K562 (cell line): ENCODE data around the gene TBC1D2. TPM values are rescaled to one million over a fixed set of nuclear protein-coding genes. Genes with fewer than 3 reads are reported as not detected.
A peak's percentile ranks its signal among the peaks of the same experiment; 100 is the strongest.

Source experiments
- ARID2 ChIP-seq: fragments of 450-650 bp; IDR thresholded peaks from 2 replicates; pipeline ENCODE4 v1.6.1; 2017; ENCODE audit warnings: antibody characterized with exemption, mild to moderate bottlenecking
- BCOR ChIP-seq: fragments of 450-650 bp; IDR thresholded peaks from 2 replicates; pipeline ENCODE4 v1.6.1; 2016
- BRCA1 ChIP-seq, 2 experiments: fragments of 450-650 bp in 1 of 2; sonication (generic) in 1 of 2; formaldehyde crosslinking in 1 of 2; IDR thresholded peaks; 2 replicates each; pipeline versions ENCODE4 v1.5.0 to v1.6.1; 2017 to 2020; ENCODE audit warnings: mild to moderate bottlenecking in 1 of 2, missing genetic modification reagents in 1 of 2
- ETV1 ChIP-seq: fragments of 450-650 bp; conservative IDR thresholded peaks from 2 replicates; pipeline ENCODE4 v1.6.1; 2016; ENCODE audit warnings: missing genetic modification characterization, control low read depth, low read depth, missing compliant biosample characterization
- FOXK1 ChIP-seq: sonication (generic); formaldehyde crosslinking; IDR thresholded peaks from 2 replicates; pipeline ENCODE4 v1.8.0; 2022; ENCODE audit warnings: missing genetic modification reagents, mild to moderate bottlenecking, borderline replicate concordance
- FOXM1 ChIP-seq, 2 experiments: fragments of 450-650 bp in 1 of 2; sonication (generic) in 1 of 2; formaldehyde crosslinking in 1 of 2; IDR thresholded peaks; 2 replicates each; pipeline versions ENCODE4 v1.6.1 to v1.9.0; 2017 to 2022; ENCODE audit warnings: low read depth in 2 of 2, mild to moderate bottlenecking in 2 of 2, missing genetic modification reagents in 1 of 2, moderate library complexity in 1 of 2
- JUNB ChIP-seq: fragments of 450-650 bp; formaldehyde crosslinking; conservative IDR thresholded peaks from 2 replicates; pipeline ENCODE4 v1.4.0; 2020; ENCODE audit warnings: mild to moderate bottlenecking
- MCM3 ChIP-seq: fragments of 450-650 bp; IDR thresholded peaks from 2 replicates; pipeline ENCODE4 v1.6.1; 2016
- NFE2L1 ChIP-seq: fragments of 450-650 bp; IDR thresholded peaks from 2 replicates; pipeline ENCODE4 v1.6.1; 2016; ENCODE audit warnings: missing genetic modification characterization, low read depth, mild to moderate bottlenecking, missing compliant biosample characterization, moderate library complexity, borderline replicate concordance
- PTRF ChIP-seq: fragments of 450-650 bp; IDR thresholded peaks from 2 replicates; pipeline ENCODE4 v1.6.1; 2016; ENCODE audit warnings: mild to moderate bottlenecking, missing genetic modification characterization, missing compliant biosample characterization
- TAF15 ChIP-seq: fragments of 200-400 bp; formaldehyde crosslinking; IDR thresholded peaks from 2 replicates; pipeline ENCODE4 v1.6.1; 2017; ENCODE audit warnings: mild to moderate bottlenecking, low read depth, low read length, moderate library complexity
- TBP ChIP-seq: optimal IDR thresholded peaks from 2 replicates; pipeline ENCODE3; 2011; ENCODE audit warnings: low read depth, low read length, improper control_type of control experiment
- YBX1 ChIP-seq: fragments of 450-650 bp; IDR thresholded peaks from 2 replicates; pipeline ENCODE4 v1.7.1; 2016; ENCODE audit warnings: mild to moderate bottlenecking
- ZC3H4 ChIP-seq: sonication (generic); formaldehyde crosslinking; IDR thresholded peaks from 2 replicates; pipeline ENCODE4 v1.9.0; 2021; ENCODE audit warnings: missing genetic modification reagents, borderline replicate concordance
- ZKSCAN1 ChIP-seq: fragments of 150-350 bp; IDR thresholded peaks from 2 replicates; pipeline ENCODE4 v1.6.1; 2016; ENCODE audit warnings: low read depth, low read length
- ZNF23 ChIP-seq: fragments of 250-450 bp; sonication (Bioruptor Pico); IDR thresholded peaks from 2 replicates; pipeline ENCODE4 v1.4.0; 2020; ENCODE audit warnings: mild to moderate bottlenecking
- ZNF316 ChIP-seq: fragments of 450-650 bp; IDR thresholded peaks from 2 replicates; pipeline ENCODE4 v1.6.1; 2016
- ZNF766 ChIP-seq: fragments of 200-800 bp; sonication (Bioruptor generic); conservative IDR thresholded peaks from 2 replicates; pipeline ENCODE4 v1.6.1; 2016; ENCODE audit warnings: missing genetic modification characterization, missing compliant biosample characterization
- polyA plus RNA-seq, 8 experiments: library from polyadenylated mRNA; depleted of rRNA in 4 of 8; stranded (reverse) in 5 of 8; unstranded in 3 of 8; fragments of >200 nt; fragmentation: Nextera tagmentation in 2 of 8; fragmentation: Illumina TruSeq in 1 of 8; extraction: Ambion mirVana in 2 of 8; extraction: Trizol in 1 of 8; gene quantifications; 2 replicates each; pipeline versions ENCODE4 v1.2.1 to v1.2.3, GENCODE V29; 2011 to 2014; ENCODE audit warnings: inconsistent platforms in 1 of 8, missing spikeins in 1 of 8
- total RNA-seq, 7 experiments: library from RNA; depleted of rRNA in 6 of 7; stranded (reverse); fragments of >200 nt in 6 of 7; fragmentation: Illumina TruSeq in 2 of 7; extraction: Trizol in 2 of 7; gene quantifications; 2 replicates each; pipeline versions ENCODE4 v1.2.1 to v1.2.3, GENCODE V29; 2011 to 2021; ENCODE audit warnings: low replicate concordance in 1 of 7
- TF ChIP-seq, protein P1 (sequence below): fragments of 250-450 bp; sonication (Bioruptor Pico); IDR thresholded peaks from 2 replicates; pipeline ENCODE4 v1.4.0; 2020
- TF ChIP-seq, protein P2 (sequence below): conservative IDR thresholded peaks from 2 replicates; pipeline ENCODE4 v1.6.1; 2011; ENCODE audit warnings: low read depth, mild to moderate bottlenecking, low read length; ENCODE audit not compliant: control insufficient read depth
- TF ChIP-seq, protein P3 (sequence below): fragments of 450-650 bp; IDR thresholded peaks from 2 replicates; pipeline ENCODE4 v1.6.1; 2016; ENCODE audit warnings: antibody characterized with exemption

The TBC1D2 gene
- total and polyA plus RNA-seq, 9 of the 15 experiments (the other 6 are each of a cell fraction or from before 2014, with no cell fraction given), result 0.10 to 7.0 (median 2.5) TPM

DNA sequence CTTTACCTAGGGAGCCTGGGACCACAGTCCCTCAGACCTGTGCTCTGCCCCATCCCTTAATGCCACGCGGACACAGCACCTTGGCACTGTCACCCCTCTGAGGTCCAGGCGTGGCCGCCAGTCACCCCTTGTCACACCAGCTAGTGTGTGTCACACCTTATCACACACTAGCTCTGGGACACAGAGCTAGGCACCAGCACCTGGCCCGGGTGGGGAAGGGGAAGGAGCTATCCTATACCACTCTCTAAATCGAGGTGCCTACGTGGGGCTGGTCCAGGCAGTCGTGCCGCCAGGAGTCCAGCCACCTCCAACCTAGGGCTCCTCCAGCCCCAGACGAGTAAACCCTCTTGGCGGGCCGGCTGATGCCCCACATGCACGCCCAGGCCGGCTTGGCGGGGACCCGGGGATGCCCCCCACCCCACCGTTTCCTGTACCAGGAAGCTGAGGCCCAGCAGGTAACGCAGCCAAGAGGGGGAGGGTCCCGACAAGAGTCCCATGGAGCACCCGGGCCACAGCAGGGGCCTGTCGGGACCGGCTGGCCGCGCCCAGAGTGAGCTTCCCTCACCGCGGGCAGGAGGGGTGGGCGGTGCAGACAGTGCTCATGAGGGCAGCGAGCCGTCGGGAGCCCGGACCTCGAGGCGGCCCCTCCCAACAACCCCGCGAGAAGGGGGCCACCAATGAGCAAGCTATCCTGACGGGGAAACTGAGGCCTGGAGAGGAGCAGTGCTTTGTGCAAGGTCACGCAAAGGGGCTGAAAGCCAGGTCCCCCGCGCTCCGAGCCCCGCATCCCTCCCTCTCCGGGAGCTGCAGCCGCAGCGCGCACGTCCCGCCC is 63.6 kb downstream of the TBC1D2 start (continued):
- TF ChIP-seq BCOR, result no peak
- no peak for TF ChIP-seq ZC3H4 (CRISPR knock-in tag)
- TF ChIP-seq ZNF766 (CRISPR knock-in tag), result no peak
- no peak for TF ChIP-seq FOXM1 (IDR thresholded peaks at IDR 0.05; ENCODE audit: low read depth)
- TF ChIP-seq FOXM1 (CRISPR knock-in tag; IDR thresholded peaks at IDR 0.05; ENCODE audit: low read depth), result 0 out of 2 replicates have a peak, but pooled peaks have one; percentile 31
- TF ChIP-seq, protein P1, sequence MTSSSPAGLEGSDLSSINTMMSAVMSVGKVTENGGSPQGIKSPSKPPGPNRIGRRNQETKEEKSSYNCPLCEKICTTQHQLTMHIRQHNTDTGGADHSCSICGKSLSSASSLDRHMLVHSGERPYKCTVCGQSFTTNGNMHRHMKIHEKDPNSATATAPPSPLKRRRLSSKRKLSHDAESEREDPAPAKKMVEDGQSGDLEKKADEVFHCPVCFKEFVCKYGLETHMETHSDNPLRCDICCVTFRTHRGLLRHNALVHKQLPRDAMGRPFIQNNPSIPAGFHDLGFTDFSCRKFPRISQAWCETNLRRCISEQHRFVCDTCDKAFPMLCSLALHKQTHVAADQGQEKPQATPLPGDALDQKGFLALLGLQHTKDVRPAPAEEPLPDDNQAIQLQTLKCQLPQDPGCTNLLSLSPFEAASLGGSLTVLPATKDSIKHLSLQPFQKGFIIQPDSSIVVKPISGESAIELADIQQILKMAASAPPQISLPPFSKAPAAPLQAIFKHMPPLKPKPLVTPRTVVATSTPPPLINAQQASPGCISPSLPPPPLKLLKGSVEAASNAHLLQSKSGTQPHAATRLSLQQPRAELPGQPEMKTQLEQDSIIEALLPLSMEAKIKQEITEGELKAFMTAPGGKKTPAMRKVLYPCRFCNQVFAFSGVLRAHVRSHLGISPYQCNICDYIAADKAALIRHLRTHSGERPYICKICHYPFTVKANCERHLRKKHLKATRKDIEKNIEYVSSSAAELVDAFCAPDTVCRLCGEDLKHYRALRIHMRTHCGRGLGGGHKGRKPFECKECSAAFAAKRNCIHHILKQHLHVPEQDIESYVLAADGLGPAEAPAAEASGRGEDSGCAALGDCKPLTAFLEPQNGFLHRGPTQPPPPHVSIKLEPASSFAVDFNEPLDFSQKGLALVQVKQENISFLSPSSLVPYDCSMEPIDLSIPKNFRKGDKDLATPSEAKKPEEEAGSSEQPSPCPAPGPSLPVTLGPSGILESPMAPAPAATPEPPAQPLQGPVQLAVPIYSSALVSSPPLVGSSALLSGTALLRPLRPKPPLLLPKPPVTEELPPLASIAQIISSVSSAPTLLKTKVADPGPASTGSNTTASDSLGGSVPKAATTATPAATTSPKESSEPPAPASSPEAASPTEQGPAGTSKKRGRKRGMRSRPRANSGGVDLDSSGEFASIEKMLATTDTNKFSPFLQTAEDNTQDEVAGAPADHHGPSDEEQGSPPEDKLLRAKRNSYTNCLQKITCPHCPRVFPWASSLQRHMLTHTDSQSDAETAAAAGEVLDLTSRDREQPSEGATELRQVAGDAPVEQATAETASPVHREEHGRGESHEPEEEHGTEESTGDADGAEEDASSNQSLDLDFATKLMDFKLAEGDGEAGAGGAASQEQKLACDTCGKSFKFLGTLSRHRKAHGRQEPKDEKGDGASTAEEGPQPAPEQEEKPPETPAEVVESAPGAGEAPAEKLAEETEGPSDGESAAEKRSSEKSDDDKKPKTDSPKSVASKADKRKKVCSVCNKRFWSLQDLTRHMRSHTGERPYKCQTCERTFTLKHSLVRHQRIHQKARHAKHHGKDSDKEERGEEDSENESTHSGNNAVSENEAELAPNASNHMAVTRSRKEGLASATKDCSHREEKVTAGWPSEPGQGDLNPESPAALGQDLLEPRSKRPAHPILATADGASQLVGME (CRISPR knock-in tag), result no peak
- TF ChIP-seq TBP, result no peak
- no peak for TF ChIP-seq NFE2L1 (tag)
- no peak for TF ChIP-seq TAF15
- TF ChIP-seq ZNF23 (CRISPR knock-in tag), result no peak
- TF ChIP-seq, protein P2, sequence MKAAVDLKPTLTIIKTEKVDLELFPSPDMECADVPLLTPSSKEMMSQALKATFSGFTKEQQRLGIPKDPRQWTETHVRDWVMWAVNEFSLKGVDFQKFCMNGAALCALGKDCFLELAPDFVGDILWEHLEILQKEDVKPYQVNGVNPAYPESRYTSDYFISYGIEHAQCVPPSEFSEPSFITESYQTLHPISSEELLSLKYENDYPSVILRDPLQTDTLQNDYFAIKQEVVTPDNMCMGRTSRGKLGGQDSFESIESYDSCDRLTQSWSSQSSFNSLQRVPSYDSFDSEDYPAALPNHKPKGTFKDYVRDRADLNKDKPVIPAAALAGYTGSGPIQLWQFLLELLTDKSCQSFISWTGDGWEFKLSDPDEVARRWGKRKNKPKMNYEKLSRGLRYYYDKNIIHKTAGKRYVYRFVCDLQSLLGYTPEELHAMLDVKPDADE, result 0 out of 2 replicates have a peak, but pooled peaks have one; percentile 11
- TF ChIP-seq ZKSCAN1, result no peak
- TF ChIP-seq FOXK1, result no peak
- TF ChIP-seq PTRF (tag), result no peak
- no peak for TF ChIP-seq ETV1 (tag)
- TF ChIP-seq, protein P3, sequence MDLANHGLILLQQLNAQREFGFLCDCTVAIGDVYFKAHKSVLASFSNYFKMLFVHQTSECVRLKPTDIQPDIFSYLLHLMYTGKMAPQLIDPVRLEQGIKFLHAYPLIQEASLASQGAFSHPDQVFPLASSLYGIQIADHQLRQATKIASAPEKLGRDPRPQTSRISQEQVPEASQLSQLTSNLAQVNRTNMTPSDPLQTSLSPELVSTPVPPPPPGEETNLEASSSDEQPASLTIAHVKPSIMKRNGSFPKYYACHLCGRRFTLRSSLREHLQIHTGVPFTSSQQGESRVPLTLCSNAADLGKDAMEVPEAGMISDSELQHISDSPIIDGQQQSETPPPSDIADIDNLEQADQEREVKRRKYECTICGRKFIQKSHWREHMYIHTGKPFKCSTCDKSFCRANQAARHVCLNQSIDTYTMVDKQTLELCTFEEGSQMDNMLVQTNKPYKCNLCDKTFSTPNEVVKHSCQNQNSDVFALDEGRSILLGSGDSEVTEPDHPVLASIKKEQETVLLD, result 0 out of 2 replicates have a peak, but pooled peaks have one; percentile 25
- no peak for TF ChIP-seq JUNB (CRISPR knock-in tag)
- TF ChIP-seq ARID2, result no peak
- no peak for TF ChIP-seq BRCA1 (IDR thresholded peaks at IDR 0.05)
- TF ChIP-seq BRCA1 (CRISPR knock-in tag; IDR thresholded peaks at IDR 0.05), result no peak
- no peak for TF ChIP-seq ZNF316
- TF ChIP-seq YBX1, result no peak
- no peak for TF ChIP-seq MCM3
